ENCODE results near the gene AP5Z1.
A peak's percentile ranks its signal among the peaks of the same experiment; 100 is the strongest.

Gene AP5Z1

DNA sequence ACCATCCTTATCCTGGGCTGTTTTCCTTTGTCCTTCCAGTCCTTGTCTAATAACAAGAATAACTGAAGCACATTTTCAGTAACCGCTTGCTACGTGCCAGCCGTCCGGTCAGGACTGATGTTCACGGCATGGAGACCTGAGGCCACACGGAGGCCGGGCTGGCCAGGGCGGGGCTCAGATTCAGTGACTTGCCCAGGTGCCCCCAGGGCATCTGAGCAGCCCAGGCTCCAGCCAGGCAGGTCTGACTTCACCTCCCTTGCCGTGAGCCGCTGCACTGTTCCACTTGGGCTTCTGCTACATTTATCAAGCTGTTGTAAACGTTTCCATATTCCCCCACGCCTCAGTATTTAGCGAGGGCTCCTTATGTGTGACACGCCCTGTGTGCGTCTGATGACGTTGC, 43.6 kb upstream of the AP5Z1 start:
- no peak for DNase-seq (ENCODE audit: extremely low read depth, low read depth)
- TF ChIP-seq, protein P1, sequence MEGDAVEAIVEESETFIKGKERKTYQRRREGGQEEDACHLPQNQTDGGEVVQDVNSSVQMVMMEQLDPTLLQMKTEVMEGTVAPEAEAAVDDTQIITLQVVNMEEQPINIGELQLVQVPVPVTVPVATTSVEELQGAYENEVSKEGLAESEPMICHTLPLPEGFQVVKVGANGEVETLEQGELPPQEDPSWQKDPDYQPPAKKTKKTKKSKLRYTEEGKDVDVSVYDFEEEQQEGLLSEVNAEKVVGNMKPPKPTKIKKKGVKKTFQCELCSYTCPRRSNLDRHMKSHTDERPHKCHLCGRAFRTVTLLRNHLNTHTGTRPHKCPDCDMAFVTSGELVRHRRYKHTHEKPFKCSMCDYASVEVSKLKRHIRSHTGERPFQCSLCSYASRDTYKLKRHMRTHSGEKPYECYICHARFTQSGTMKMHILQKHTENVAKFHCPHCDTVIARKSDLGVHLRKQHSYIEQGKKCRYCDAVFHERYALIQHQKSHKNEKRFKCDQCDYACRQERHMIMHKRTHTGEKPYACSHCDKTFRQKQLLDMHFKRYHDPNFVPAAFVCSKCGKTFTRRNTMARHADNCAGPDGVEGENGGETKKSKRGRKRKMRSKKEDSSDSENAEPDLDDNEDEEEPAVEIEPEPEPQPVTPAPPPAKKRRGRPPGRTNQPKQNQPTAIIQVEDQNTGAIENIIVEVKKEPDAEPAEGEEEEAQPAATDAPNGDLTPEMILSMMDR (IDR thresholded peaks at IDR 0.05; ENCODE audit: low read depth, low read length) = no peak

GRCh38 chr7:4733936-4734528, 41.4 kb upstream of the AP5Z1 start:
- TF ChIP-seq, protein P1 (IDR thresholded peaks at IDR 0.05; ENCODE audit: low read depth, low read length) = no peak
- no peak for DNase-seq (ENCODE audit: extremely low read depth, low read depth)

DNA sequence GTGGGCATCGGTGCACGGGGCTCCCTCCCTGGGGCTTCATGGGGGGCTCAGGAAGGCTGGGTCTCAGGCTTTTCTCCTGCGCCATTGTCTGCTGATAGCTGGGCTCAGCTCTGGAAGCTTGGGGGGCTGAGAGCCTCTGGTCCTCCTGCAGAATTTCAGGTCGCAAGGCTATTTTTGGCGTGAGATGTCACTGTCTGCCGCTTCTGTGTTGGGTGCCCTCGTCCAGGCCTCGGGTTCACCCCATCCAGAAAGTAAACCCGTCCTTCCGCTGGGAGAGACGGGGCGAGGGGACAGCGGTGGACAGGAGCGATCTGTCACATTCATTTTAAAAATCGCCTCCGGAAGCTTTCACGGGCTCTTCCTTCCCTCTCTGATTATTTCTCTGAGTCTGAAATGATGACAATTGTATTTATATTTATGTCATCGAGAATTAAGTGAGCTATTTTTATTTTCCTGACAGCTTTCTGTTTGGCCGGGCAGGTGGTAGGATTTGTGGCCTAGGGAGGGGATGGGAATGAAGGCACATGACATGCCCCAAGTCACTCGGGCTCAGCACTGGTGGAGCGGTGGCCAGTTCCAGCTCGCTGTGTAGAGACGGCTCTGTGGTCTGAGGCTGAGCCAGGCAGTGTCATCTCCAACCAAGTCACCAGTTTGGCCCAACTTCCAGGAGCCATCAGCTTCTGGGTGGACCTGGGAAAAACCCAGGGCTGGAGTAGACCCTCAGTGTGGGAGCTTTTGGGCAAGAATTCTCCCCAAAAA, 40.7 kb upstream of the AP5Z1 start:
- no peak for DNase-seq (ENCODE audit: extremely low read depth, low read depth)
- TF ChIP-seq, protein P1 (IDR thresholded peaks at IDR 0.05; ENCODE audit: low read depth, low read length) = no peak

- DNase-seq (ENCODE audit: extremely low read depth, low read depth) = no peak
- TF ChIP-seq, protein P1 (IDR thresholded peaks at IDR 0.05; ENCODE audit: low read depth, low read length) = no peak
Observed at GRCh38 chr7:4737300-4737699, 38.1 kb upstream of the AP5Z1 start.

DNA sequence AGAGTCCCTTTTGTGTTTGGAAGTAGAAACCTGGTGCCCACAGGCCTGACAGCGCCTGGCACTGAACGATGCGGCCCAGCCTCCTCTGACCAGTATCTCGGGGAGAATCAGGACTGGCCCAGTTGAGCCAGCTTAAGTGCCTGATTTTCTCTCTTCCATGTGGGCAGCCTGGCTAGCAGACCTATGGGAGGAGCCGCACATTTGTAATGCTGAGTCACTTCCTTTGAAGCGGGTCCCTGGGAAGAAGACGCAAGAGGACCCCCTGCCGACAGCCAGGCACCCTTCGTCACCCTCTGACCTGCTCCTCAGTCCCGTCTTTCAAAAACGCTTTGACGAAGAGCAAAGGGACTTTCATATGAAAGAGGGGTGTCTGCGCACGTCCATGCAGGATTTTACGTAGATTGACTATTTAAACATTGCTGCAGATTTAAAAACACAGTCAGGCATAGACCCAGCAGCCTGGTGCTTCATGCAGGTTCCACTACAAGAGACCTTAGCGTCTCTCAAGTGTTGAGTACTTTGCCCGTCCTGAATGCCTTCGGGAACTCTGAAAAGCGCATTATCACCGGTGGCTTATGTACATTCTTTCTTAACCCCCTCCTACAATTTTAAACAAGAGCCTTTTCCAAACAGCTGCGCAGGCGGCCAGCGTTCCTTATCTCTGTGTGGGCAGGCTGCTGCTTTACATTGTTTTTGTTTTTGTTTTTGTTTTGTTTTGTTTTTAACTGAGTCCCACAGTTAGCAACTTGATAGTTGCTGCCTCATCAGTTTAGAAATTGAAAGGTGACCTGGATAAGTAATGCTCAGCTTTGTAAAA, 36.5 kb upstream of the AP5Z1 start:
- DNase-seq (ENCODE audit: extremely low read depth, low read depth) = peak; percentile 27
- TF ChIP-seq, protein P1 (IDR thresholded peaks at IDR 0.05; ENCODE audit: low read depth, low read length) = no peak

- no peak for DNase-seq (ENCODE audit: extremely low read depth, low read depth)
- TF ChIP-seq, protein P1 (IDR thresholded peaks at IDR 0.05; ENCODE audit: low read depth, low read length) = no peak
Observed at GRCh38 chr7:4739528-4739992, 35.9 kb upstream of the AP5Z1 start.

- no peak for DNase-seq (ENCODE audit: extremely low read depth, low read depth)
- TF ChIP-seq, protein P1 (IDR thresholded peaks at IDR 0.05; ENCODE audit: low read depth, low read length) = no peak
Observed at GRCh38 chr7:4740796-4741195, 34.6 kb upstream of the AP5Z1 start.
